DND-41 (cell line): ENCODE data around the gene GSN.

Experiments used
- ATAC-seq: fragments of 200-7000 bp; cut with Tn5 transposase; 3 replicates; pipeline ENCODE4 v1.9.1; 2021; ENCODE audit warnings: low read depth; ENCODE audit not compliant: insufficient read depth
- DNase-seq: peaks from one replicate; pipeline ENCODE4 v3.0.0-alpha.2; 2020
- H2AFZ ChIP-seq: 2 replicates; pipeline ENCODE4 v1.6.0; 2012; ENCODE audit warnings: low read depth, low read length
- H3K27ac ChIP-seq: 2 replicates; pipeline ENCODE4 v1.5.1; 2012; ENCODE audit warnings: low read length, inconsistent platforms
- H3K27me3 ChIP-seq: fragments of 200-600 bp; sonication (generic); 2 replicates; pipeline ENCODE4 v1.6.0; 2012; ENCODE audit warnings: low read length, mild to moderate bottlenecking, inconsistent platforms; ENCODE audit not compliant: insufficient read depth, poor library complexity
- H3K36me3 ChIP-seq: 2 replicates; pipeline ENCODE4 v1.5.1; 2012; ENCODE audit warnings: low read length, inconsistent platforms; ENCODE audit not compliant: insufficient read depth
- H3K4me1 ChIP-seq: 2 replicates; pipeline ENCODE4 v1.5.1; 2012; ENCODE audit warnings: mild to moderate bottlenecking, low read length; ENCODE audit not compliant: insufficient read depth
- H3K4me2 ChIP-seq: 2 replicates; pipeline ENCODE4 v1.6.0; 2012; ENCODE audit warnings: mild to moderate bottlenecking, moderate library complexity, low read length, inconsistent platforms; ENCODE audit not compliant: insufficient read depth
- H3K4me3 ChIP-seq, 2 experiments: fragments of 200-600 bp in 1 of 2; shearing (Covaris generic) in 1 of 2; 2 replicates each; pipeline ENCODE4 v1.5.1; 2012 to 2016; ENCODE audit warnings: inconsistent platforms in 2 of 2, low read length in 2 of 2, mild to moderate bottlenecking in 2 of 2, low read depth in 1 of 2, moderate library complexity in 1 of 2
- H3K79me2 ChIP-seq: 2 replicates; pipeline ENCODE4 v1.6.0; 2012; ENCODE audit warnings: low read length, inconsistent platforms; ENCODE audit not compliant: insufficient read depth
- H3K9ac ChIP-seq: 2 replicates; pipeline ENCODE4 v1.6.0; 2012; ENCODE audit warnings: low read depth, mild to moderate bottlenecking, inconsistent platforms, low read length, moderate library complexity
- H3K9me3 ChIP-seq: 2 replicates; pipeline ENCODE4 v1.5.1; 2012; ENCODE audit warnings: low read length, moderate library complexity, mild to moderate bottlenecking, inconsistent platforms; ENCODE audit not compliant: insufficient read depth, severe bottlenecking
- H4K20me1 ChIP-seq: 2 replicates; pipeline ENCODE4 v1.6.0; 2012; ENCODE audit warnings: low read length; ENCODE audit not compliant: insufficient read depth
- CTCF ChIP-seq: IDR thresholded peaks from 2 replicates; pipeline ENCODE4 v1.5.1; 2012; ENCODE audit warnings: borderline replicate concordance, low read length, moderate library complexity, mild to moderate bottlenecking; ENCODE audit not compliant: poor library complexity, severe bottlenecking; ENCODE audit errors: extremely low read depth
- EZH2 ChIP-seq: IDR thresholded peaks from 3 replicates; pipeline ENCODE4 v1.6.1; 2012; ENCODE audit warnings: borderline replicate concordance, low read depth, mild to moderate bottlenecking, moderate library complexity, low read length, inconsistent platforms; ENCODE audit not compliant: severe bottlenecking

GSN gene

GRCh38 chr9:121294151-121294743 lies 26.3 kb downstream of the GSN start:
- no peak overlapping the region for H3K4me3 ChIP-seq
- DNase-seq (no peak), ATAC-seq (no peak)
- TF ChIP-seq CTCF (no peak), EZH2 (no peak)
- H3K36me3 ChIP-seq, result no peaks in the 10 kb centered on the region
- no peaks in the 10 kb centered on the region for H4K20me1 ChIP-seq
- no peaks in the 10 kb centered on the region for H3K27me3 ChIP-seq
- no peak overlapping the region for H3K27ac ChIP-seq
- H3K9ac ChIP-seq, result no peak overlapping the region
- H3K4me1 ChIP-seq, result no peaks in the 10 kb centered on the region
- no peaks in the 10 kb centered on the region for H3K79me2 ChIP-seq
- no peak overlapping the region for H3K4me2 ChIP-seq
- H2AFZ ChIP-seq, result no peak overlapping the region
- no peaks in the 10 kb centered on the region for H3K9me3 ChIP-seq

- DNase-seq (no peak), ATAC-seq (no peak)
- H2AFZ ChIP-seq, result no peak overlapping the region
- no peaks in the 10 kb centered on the region for H3K4me1 ChIP-seq
- no peaks in the 10 kb centered on the region for H3K27me3 ChIP-seq
- no peak overlapping the region for H3K27ac ChIP-seq
- H4K20me1 ChIP-seq, result no peaks in the 10 kb centered on the region
- H3K9me3 ChIP-seq, result no peaks in the 10 kb centered on the region
- H3K36me3 ChIP-seq, result no peaks in the 10 kb centered on the region
- TF ChIP-seq EZH2 (no peak), CTCF (no peak)
- H3K4me3 ChIP-seq, result no peak overlapping the region
- no peak overlapping the region for H3K9ac ChIP-seq
- no peak overlapping the region for H3K4me2 ChIP-seq
- no peaks in the 10 kb centered on the region for H3K79me2 ChIP-seq
Measured at GRCh38 chr9:121294866-121295661, 27.1 kb downstream of the GSN start.

GRCh38 chr9:121295662-121296191 lies 27.8 kb downstream of the GSN start:
- Histone ChIP-seq H2AFZ (no peak overlapping the region), H3K27ac (no peak overlapping the region), H3K4me2 (no peak overlapping the region), H3K79me2 (no peaks in the 10 kb centered on the region), H3K36me3 (no peaks in the 10 kb centered on the region), H3K9me3 (no peaks in the 10 kb centered on the region), H3K9ac (no peak overlapping the region), H3K4me3 (no peak overlapping the region), H4K20me1 (no peaks in the 10 kb centered on the region), H3K27me3 (no peaks in the 10 kb centered on the region), H3K4me1 (no peaks in the 10 kb centered on the region)
- no peak for ATAC-seq
- no peak for TF ChIP-seq CTCF
- TF ChIP-seq EZH2, result no peak
- no peak for DNase-seq
